ENCODE results near the gene PRSS27.
A peak's percentile ranks its signal among the peaks of the same experiment; 100 is the strongest.

PRSS27 gene

DNA sequence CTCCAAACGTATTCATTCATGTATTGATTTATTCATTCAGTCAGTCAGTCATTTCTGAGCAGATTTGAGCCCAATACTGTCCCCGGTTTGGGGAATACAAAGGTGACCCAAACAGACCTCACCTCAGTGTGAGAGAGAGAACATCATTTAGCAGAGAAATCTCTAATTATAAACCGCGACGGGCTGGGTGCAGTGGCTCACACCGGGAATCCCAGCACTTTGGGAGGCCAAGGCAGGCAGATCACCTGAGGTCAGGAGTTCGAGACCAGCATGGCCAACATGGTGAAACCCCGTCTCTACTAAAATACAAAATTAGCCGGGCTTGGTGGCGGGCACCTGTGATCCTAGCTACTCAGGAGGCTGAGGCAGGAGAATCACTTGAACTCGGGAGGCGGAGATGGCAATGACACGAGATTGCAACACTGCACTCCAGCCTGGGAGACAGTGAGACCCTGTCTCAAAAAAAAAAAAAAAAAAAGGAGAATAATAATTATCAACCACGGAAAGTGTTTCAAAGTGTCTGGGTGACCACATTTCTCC, 1.7 kb upstream of the PRSS27 start:
- peak; percentile 40 for DNase-seq

DNA sequence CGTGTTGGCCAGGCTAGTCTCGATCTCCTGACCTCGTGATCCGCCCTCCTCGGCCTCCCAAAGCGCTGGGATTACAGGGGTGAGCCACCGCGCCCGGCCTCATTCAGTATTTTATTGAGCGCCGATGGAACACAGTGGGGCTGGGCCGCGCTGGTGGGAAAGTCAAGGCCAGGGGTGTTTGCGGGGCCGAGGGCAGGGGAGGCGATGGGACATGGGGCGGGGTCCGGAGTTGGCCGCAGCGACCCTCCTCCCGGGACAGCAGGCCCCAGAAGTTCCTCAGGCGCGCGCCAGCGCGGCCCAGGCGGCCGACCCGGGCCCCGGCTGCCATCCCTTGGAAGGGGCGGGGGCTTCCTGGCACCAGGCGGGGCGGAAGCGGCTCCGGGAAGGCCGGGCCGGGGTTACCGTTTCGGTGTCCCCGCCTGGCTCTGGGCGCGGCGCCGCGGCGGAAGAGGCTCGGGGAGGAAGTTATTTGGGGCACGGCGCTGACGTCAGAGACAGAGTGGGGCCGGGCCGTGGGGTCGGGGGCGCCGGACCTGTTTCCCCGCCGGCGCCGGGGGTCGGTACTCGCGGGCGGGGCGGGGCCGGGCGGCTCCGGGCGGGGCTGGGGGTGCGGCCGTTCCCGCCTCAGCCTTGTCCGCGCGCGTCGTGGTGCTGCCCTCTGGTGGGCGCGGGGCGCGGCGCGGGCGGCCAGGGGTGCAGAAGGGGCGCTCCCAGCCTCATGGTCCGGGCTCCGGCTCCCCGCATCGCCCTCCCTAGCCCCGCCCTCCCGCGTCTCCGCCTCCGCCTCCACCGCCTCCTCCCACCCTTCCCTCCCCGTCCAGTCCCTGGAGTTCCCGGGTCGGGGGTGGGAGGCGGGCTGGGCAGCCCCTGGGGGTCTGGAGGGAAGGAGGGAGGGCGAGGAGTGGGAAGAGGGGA, 952 bp upstream of the PRSS27 start:
- peak; percentile 89 for DNase-seq

DNA sequence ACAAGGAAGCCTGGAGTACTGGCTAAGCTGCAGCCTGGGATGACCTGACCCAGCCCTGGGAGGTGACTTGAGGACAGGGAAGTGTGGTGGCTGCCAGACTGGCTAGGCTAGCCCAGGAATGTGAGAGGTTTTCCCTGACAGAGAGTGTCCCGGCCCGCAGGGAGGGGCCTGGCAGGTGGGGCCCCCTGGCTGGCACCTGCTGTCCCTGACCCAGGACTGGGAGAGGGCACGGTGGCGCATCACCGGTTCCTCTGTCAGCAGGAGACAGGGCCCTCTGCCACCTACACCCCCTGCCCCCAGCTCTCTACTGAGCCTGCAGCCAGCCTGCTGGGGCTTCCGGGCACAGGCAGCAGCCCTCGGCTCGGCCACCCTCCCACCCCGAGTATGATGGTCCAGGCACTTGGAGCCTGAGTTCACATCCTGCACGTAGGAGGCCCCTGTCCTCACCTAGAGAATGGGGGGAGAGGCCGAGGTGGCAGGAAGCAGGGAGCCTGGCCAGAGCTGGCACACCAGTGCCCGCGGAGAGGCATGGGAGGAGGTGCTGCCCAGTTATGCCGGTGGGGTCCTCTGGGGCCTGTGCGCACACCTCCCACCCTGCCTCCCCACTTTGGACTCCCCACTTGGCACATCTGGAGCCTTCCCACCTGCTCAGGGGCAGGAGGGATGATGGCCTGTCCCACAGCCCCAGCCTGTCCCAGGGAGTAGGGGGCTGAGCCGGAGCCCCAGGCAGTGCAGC, 528 bp downstream of the PRSS27 start:
- DNase-seq = no peak

DNA sequence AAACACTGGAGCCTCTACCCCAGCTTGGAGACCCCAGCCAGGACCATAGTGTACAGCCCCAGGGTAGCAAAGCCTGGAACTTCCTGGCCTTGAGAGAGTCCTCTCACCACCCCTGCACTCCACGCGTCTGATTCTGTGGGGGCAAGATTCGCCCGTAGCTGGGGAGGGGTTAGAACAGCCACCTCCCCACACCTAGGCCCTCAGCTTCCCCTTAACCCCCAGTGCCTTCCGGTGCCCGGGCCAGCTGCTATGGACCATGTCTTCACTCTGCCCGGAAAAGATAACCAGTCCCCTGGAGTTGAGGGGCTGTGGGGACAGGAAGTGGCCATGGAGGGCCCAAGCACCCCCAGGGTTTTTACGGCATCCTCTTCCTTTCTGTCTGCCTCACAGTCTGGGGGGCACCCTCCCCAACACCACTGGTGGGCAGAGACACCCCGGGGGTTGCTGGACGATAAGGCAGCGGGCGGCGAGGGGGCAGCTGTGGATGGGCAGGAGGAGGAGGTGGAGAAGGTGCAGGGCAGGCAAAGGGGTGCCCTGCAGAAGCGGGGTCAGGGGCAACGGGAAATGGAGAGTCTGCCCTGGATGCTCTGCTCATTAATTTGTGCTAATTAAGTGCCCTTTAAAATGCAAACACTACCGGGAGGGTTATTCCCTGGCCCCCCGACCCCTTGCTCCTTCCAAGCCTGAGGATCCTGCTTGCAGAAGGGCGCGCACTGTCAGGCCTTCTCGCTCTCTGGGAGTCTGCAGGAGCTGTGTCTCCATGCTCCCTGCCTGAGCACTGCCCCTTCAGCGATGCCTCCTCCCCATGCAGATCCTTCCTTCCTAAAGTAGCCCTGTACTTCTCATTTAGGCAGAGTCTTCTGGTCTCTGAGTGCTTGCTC, 2.4 kb downstream of the PRSS27 start:
- DNase-seq = no peak

DNA sequence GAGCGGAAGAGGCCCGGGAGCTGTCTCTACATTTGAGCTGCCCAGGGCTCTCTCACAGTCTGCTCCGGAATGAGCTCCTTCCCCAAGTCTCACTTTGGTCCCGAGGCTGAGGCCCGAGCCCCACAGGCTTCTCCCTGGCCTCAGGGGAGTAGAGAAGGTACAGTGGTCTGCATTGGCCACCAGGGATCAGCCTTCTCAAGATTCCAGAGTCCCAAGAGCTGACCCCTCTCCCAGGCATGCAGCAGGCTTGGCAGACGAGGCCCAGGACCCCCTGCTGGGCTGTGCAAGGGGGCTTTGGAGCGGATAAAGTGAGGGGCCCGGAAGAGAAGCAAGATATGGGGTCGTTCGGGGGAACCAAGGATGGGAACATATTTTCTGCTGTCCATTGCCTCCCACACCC, 3.1 kb downstream of the PRSS27 start:
- DNase-seq = no peak

DNA sequence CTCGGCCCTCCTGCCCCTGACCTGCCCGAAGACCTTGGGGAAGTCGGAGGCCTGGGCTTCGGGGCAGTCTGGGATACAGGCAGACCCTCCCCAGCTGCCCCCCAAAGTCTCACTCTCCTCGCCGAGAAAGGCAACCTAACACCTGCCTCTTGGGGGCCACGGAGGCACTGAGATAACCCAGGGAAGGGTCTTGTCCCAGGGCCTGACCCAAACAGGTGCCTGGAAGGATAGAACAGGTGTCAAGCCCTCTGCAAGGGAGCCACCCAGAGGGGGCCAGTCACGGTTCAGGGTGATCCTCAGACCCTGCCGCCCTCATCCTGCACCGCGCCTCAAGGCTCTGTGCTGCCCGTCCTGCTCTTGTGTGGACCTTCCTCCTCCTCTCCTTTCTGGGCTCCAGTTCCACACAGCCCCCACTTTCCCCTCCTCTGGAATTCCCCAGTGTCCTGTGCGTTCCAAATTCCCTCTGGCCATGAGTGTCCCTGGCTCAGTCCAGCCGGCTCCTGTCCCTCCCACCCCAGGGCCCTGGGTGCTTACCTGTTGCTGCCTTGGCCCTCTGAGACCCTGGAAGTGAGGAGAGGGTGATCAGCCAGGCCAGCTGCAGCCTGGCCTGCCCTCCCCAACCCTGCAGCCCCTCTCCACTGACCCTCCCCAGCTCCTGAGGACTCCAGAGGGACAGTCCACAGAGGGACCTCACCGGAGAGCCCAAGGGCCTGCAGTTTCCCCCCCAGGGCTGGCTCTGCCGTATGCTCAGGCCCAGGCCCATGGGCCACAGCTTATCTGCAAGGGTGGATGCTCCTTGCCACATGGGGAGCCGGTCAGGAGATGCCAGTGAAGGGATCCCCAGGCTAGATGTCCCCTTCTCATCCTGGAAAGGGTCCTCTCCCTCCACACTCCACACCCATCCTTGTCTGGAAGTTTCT, 3.8 kb downstream of the PRSS27 start:
- DNase-seq = no peak

DNA sequence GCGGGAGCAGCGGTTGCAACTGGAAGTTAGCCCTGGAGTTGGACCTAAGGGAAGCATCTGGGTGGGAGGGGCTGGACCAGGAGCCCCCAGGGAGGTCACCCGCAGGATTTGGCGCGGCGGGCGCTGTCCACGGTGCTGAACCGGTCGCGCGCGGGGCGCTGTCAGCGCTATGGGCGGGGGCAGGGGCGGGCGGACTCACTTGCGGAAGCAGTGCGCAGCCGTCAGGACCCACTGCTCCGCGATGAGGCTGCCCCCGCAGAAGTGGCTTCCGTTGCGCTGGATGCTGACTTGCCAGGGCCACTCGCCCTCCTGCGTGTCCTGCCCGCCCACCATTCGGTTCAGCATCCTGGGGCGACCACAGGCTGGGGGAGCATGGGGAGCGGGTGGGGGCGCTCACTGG, 4.5 kb downstream of the PRSS27 start:
- DNase-seq = peak; percentile 42

DNA sequence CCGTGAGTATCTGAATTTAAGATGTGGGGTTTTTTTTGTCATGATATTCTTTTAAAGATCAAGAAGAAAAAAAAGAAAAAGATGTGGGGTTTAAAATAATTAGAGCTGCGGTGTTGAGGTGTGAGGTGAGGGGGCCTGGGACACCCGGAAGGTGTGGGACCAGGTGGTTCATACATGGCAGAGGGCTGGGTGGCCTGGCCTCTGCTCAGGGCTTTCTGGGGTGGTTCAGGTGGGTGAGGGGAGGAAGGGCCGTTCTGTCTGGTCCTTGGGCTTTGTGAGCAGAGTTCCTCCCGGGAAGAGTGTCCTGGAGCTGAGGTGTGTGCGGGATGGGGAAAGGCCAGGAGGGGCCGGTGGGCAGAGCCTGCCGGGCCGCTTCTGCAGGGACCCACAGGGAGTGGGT, 5.0 kb downstream of the PRSS27 start:
- no peak for DNase-seq

DNA sequence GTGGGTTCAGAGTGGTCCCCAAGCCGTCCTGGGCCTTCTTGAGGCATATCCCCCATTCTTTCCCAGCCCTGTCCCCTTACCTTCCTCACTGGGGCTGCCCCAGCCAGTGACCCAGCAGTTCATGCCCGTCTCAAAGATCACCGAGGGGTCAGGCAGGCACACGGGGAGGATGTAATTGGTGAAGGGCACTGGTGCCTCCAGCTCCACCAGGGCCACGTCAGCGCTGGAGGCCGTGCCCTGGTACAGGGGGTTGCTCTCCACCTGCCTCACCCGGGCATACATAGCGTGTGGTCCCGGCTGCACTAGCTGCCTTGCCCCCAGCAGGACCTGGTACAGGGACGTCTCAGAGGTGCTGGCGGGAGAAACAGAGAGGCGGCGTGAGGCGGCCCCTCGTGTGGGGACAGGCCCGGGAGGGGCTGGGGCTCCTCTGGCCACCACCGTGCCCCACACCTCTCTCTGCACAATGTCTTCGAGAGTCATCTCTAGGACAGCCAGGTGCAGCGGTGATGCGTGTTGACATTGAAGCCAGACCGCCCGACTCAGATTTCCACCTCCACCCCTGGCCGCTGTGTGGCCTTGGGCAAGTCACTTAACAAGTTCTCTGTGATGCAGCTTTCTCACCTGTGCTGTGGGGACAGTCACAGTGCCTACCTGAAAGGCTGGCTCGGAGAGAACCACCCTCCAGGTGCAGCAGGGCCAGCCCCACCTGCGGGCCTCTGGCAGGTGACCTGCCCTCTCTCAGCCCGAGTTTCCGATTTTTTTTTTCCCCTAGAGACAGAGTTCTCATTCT, 5.8 kb downstream of the PRSS27 start:
- no peak for DNase-seq

DNA sequence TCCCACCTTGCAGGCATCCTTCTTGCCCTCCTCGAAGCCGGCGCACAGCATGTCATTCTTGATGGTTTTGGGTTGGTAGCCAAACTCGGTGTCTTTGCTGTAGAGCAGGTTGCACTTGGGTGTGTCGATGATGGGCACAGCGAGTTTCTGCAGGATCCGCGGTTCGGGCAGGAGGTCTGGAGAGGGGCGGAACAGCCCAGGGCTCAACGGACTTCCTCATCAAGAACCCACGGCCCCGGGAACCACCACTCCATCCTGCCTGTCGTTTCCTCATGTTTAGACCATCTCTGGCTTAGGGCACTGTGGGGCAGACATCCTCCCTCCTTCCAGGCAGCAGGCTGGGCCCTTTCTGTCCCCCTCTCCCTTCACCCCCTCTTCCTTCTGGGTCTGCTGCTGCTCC, 6.5 kb downstream of the PRSS27 start:
- no peak for DNase-seq

DNA sequence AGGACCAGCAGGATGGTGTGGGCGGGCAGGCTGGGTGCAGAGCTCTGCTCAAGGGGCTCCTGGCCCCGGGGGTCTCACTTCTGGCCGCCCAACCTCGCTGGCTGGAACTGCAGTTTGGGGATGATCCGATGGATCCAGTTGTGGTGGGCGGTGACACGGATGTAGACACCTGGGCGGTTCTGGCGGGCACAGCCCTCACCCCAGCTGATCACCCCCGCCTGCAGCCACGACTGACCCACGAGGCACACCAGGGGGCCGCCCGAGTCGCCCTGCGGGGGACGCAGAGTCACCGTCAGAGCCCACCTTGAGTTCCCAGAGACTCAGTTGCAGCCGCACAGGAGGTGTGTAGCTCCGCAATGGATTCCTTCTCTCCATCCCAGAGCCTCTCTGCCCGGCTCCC, 7.5 kb downstream of the PRSS27 start:
- no peak for DNase-seq

DNA sequence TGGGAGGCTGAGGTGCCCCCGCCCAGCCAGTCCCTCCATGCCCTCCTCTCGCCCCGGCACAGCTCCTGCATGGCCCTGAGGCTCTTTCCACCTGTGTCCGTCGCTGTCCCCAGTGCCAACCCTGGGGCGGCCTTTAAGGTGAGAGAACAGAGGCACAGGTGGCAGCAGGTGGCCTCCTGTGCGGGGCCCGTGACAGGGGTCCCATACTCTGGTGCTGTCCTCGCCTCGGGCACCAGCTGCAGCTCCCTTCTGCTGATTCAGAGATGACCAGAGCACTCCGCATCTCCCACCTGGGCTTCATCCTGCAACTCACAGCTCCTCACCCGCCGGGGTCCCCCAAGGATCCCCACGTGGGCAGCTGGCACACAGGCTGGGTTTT, 8.0 kb downstream of the PRSS27 start:
- no peak for DNase-seq

DNA sequence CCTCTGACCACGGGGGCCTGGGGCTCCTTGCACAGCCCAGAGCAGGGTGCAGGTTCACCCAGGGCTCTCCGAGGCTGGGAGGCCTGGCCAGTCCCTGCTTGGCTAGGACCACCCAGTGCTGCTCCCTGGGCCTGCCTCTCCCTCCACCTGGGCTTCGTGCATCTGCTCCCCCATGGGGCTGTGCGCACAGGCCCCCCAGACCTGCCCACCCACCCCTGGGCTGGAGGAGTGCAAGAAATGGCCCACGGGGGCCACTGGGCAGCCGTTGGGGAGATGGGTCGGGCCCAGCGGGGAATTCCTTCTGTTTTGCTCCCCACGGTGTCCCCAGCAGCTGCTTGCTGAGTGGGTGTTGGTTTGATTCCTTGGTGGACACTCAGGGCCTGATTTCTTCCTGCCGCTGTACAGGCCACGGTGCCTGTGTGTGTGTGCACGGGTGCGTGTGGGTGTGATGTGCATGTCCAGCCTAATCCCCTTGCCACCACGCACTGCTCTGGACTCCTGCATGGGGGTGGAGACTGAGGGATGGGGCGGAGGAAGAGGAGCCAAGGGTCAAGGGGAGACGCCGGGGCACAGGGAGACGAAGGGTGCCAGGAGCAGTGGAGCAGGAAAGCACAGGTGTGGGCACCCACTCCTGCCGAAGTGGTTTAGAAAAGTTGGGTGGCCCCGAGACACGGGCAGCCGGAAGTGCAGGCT, 8.5 kb downstream of the PRSS27 start:
- no peak for DNase-seq

DNA sequence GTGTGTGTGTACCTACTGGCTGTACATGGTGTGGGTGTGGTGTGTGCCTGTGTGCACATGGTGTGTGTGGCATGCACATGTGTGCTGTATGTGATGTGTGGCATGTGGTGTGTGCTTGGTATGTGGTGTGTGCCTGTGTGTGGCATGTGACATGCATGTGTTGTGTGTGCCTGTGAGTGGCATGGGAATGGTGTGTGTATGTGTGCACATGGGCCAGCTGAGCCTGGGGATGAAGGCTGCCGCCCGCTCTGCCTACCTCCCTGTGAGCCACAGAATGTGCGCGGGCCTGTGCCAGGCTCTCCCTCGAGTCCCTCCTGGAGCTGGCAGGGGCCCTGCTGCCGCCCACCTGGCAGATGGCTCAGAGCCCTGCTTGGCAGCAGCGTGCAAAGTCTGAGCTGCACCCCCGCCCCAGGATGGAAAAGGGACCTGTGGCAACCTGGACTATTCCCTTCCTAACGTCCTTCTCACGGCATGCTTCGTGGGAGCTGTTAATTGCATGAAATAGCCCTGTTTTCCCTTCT, 9.3 kb downstream of the PRSS27 start:
- DNase-seq = no peak

DNA sequence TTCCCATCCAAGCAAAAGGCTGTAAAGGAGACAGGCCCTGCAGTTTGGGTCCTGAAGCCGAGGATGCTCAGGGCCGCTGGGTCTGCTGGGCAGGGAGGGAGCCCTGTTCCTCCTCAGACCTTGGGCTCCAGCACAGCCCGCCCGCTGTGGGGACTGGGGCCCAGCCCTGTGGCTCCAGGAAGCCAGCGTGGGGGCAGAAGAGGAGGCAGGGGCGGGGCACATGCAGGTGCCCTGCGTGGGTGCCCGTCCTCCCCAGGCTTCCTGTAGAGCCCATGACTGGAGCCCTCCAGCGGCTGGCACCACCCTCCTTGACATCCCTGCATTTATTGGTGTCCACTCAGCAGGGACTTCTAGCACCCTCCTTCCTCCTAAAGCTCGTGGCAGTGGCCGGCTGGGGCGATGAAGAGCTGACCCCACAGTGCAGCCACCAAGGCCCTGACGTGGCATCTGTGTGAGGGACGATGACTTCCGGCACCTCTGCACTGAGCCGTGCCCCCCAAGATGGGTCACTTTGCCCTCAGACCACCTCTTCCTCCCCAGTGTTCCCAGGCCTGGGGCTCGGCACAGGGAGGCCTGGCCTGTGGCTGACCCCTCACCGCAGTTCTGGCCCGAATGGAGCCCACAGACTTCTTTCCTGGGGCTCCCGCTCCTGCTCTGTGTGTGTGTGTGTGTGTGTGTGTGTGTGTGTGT, 9.9 kb downstream of the PRSS27 start:
- DNase-seq = no peak

DNA sequence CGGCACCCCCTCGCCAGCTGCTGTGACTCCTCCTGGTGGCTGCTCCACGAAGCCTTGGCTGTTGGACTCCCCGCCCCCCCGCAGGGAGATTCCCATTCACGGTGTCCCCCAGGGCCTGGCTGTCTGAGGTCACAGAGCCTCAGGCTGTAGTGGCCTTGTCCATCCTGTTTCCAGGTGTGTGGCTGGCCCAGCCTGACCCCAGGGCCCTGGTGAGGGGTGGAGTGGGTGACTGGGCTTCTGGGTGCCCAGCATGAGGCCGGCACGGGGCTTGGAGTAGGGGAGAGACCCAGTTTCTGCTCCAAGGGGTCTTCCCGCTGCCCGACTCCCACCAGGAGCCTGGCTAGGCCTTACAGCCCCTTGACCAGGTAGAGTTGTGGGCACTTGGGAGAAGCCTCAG, 10.4 kb downstream of the PRSS27 start:
- no peak for DNase-seq

DNA sequence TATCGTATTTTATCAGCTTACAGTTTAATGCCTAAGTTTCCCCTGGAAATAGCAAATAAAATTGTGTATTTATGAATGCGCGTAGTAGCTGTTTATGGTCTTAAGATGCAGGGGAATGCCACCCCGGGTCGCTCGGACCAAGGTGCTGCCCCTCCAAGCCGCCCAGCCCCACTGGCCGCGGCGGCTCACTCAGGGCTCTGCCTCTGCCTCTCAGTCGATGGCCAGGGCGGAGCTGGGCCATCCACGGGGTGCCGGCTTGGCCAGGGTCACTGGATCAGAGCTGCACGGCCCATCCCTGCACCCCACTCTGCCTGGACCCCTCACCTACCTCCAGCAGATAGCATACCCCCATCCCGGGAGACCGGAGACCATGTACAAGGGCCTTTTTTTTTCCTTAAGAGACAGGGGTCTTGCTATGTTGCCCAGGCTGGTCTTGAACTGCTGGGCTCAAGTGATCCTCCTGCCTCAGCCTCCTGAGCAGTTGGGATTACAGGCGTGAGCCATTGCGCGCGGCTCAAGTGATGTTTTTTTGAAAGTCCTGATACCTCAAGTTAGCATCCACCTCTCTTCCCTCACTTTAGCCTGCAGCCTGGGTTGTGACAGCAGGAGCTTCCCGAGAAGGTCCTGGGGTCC, 11.0 kb downstream of the PRSS27 start:
- no peak for DNase-seq

DNA sequence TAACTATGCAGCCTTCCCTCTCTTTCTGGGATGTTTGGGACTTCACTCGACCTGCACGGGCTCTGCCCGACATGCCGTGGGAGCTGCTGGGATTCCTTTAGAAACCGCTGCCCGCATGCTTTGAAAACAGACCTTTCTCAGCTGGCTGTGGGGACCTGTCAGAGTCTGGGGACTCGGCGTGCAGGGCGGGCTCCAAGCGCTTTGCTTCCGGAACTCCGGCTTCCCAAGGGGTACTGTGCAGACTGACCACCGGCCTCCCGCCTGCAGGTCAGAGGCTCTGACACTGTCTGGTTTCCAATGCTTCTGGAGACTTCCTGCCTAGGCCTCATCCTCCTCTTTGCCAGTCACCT, 11.8 kb downstream of the PRSS27 start:
- no peak for DNase-seq
